ENCODE results near the gene PTPRT.

Gene PTPRT

GRCh38 chr20:42472198-42472597 lies 717.5 kb downstream of the PTPRT start:
- no peak overlapping the region for H3K4me3 ChIP-seq (ENCODE audit: low read depth, low read length)
- no peak for TF ChIP-seq CTCF (IDR thresholded peaks at IDR 0.05; ENCODE audit: borderline replicate concordance, insufficient read depth, low read depth, low read length)

- H3K4me3 ChIP-seq (ENCODE audit: low read depth, low read length) = no peak overlapping the region
- TF ChIP-seq CTCF (IDR thresholded peaks at IDR 0.05; ENCODE audit: borderline replicate concordance, insufficient read depth, low read depth, low read length) = no peak
These were observed 727.6 kb downstream of the PTPRT start for GRCh38 chr20:42461965-42462593.

- no peak for TF ChIP-seq CTCF (IDR thresholded peaks at IDR 0.05; ENCODE audit: borderline replicate concordance, insufficient read depth, low read depth, low read length)
- H3K4me3 ChIP-seq (ENCODE audit: low read depth, low read length) = no peak overlapping the region
These were observed 728.4 kb downstream of the PTPRT start for GRCh38 chr20:42461291-42461690.

GRCh38 chr20:42447270-42447669 lies 742.4 kb downstream of the PTPRT start:
- no peak overlapping the region for H3K4me3 ChIP-seq (ENCODE audit: low read depth, low read length)
- TF ChIP-seq CTCF (IDR thresholded peaks at IDR 0.05; ENCODE audit: borderline replicate concordance, insufficient read depth, low read depth, low read length) = no peak

GRCh38 chr20:42444799-42445198 lies 744.9 kb downstream of the PTPRT start:
- no peak for TF ChIP-seq CTCF (IDR thresholded peaks at IDR 0.05; ENCODE audit: borderline replicate concordance, insufficient read depth, low read depth, low read length)
- no peak overlapping the region for H3K4me3 ChIP-seq (ENCODE audit: low read depth, low read length)

- TF ChIP-seq CTCF (IDR thresholded peaks at IDR 0.05; ENCODE audit: borderline replicate concordance, insufficient read depth, low read depth, low read length) = no peak
- no peak overlapping the region for H3K4me3 ChIP-seq (ENCODE audit: low read depth, low read length)
These were observed 746.5 kb downstream of the PTPRT start for GRCh38 chr20:42443200-42443599.

GRCh38 chr20:42442716-42443115 lies 747.0 kb downstream of the PTPRT start:
- no peak overlapping the region for H3K4me3 ChIP-seq (ENCODE audit: low read depth, low read length)

More at GRCh38 chr20:42442716-42443115, 747.0 kb downstream of the PTPRT start:
- no peak for TF ChIP-seq CTCF (IDR thresholded peaks at IDR 0.05; ENCODE audit: borderline replicate concordance, insufficient read depth, low read depth, low read length)

Data from GM12875 (cell line).